ENCODE measurements around the gene FXYD3.

DNA sequence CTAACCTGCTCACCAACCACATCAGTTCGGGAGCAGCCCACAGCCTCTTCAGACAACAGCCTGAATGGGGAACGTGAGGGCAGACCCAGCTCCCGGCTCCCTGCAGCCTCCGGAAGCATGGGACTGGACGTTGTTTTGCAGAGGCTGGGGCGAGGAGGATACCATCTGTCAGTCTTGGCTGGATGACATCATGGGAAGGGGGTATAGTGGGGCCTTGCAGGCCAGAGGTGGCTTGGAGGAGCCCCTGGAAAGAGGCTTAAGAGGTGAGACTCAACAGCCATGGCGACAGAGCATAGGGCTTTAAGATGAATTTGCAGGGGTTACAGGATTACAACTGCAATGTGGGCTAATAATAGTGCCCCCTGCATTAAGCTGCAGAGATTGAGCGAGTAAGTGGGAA lies 1.5 kb downstream of the FXYD3 start:
- TF ChIP-seq, protein P1, sequence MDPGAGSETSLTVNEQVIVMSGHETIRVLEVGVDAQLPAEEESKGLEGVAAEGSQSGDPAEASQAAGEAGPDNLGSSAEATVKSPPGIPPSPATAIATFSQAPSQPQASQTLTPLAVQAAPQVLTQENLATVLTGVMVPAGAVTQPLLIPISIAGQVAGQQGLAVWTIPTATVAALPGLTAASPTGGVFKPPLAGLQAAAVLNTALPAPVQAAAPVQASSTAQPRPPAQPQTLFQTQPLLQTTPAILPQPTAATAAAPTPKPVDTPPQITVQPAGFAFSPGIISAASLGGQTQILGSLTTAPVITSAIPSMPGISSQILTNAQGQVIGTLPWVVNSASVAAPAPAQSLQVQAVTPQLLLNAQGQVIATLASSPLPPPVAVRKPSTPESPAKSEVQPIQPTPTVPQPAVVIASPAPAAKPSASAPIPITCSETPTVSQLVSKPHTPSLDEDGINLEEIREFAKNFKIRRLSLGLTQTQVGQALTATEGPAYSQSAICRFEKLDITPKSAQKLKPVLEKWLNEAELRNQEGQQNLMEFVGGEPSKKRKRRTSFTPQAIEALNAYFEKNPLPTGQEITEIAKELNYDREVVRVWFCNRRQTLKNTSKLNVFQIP (CRISPR knock-in tag; IDR thresholded peaks at IDR 0.05; ENCODE audit: borderline replicate concordance, low read depth) = no peak
- TF ChIP-seq ZFP30 (CRISPR knock-in tag; IDR thresholded peaks at IDR 0.05) (no peak), PPARA (CRISPR knock-in tag; IDR thresholded peaks at IDR 0.05; ENCODE audit: borderline replicate concordance) (no peak), ZFP3 (CRISPR knock-in tag; IDR thresholded peaks at IDR 0.05) (no peak)
- TF ChIP-seq, protein P2, sequence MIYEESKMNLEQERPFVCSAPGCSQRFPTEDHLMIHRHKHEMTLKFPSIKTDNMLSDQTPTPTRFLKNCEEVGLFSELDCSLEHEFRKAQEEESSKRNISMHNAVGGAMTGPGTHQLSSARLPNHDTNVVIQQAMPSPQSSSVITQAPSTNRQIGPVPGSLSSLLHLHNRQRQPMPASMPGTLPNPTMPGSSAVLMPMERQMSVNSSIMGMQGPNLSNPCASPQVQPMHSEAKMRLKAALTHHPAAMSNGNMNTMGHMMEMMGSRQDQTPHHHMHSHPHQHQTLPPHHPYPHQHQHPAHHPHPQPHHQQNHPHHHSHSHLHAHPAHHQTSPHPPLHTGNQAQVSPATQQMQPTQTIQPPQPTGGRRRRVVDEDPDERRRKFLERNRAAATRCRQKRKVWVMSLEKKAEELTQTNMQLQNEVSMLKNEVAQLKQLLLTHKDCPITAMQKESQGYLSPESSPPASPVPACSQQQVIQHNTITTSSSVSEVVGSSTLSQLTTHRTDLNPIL (CRISPR knock-in tag; IDR thresholded peaks at IDR 0.05; ENCODE audit: low read depth) = no peak

Data from SK-N-SH treated with all-trans-retinoic acid at 6 μM for 48 hours (cell line).